Upper lobe of right lung (tissue), 1 donor: Measurements from ENCODE around the gene PALD1. TPM values are rescaled to one million over a fixed set of nuclear protein-coding genes. Genes with fewer than 3 reads are reported as not detected.

Experiments
- ATAC-seq: fragments of 200-7000 bp; cut with Tn5 transposase; one replicate; pipeline ENCODE4 v1.9.1; 2020; ENCODE audit warnings: mild to moderate bottlenecking, moderate library complexity
- DNase-seq: peaks from one replicate; pipeline ENCODE4 v3.0.0-alpha.2; 2020
- H3K27ac ChIP-seq: fragments of 200-600 bp; one replicate; pipeline ENCODE4 v1.8.0; 2022
- H3K27me3 ChIP-seq: fragments of 200-600 bp; one replicate; pipeline ENCODE4 v1.8.0; 2022; ENCODE audit warnings: mild to moderate bottlenecking
- H3K36me3 ChIP-seq: fragments of 200-600 bp; one replicate; pipeline ENCODE4 v1.8.0; 2022
- H3K4me1 ChIP-seq: fragments of 200-600 bp; one replicate; pipeline ENCODE4 v1.8.0; 2022
- H3K4me3 ChIP-seq: fragments of 200-600 bp; one replicate; pipeline ENCODE4 v1.8.0; 2022; ENCODE audit warnings: mild to moderate bottlenecking
- H3K9me3 ChIP-seq: fragments of 200-600 bp; one replicate; pipeline ENCODE4 v1.8.0; 2022
- intact Hi-C: fragments of 100-400 bp; cut with DNase I; formaldehyde crosslinking; loops from one replicate; pipeline ENCODE4 v1.11.0; 2022
- total RNA-seq: library from RNA; stranded (reverse); fragmentation: NEBNext Ultra II Directional; extraction: Animal tissue kit (Norgen Biotek cat#: 25700); gene quantifications from one replicate; pipeline ENCODE4 v1.2.1, GENCODE V29; 2021
- TF ChIP-seq, protein P1 (sequence below): fragments of 200-600 bp; IDR thresholded peaks from one replicate; pipeline ENCODE4 v1.8.0; 2022; ENCODE audit warnings: antibody characterized with exemption
- donor health status: DM: no; HTN: yes; CAD: no; lungs with severe emphysema.

PALD1 gene
- total RNA-seq, 1 donor from 2014 or later, result 27.0 TPM

DNA sequence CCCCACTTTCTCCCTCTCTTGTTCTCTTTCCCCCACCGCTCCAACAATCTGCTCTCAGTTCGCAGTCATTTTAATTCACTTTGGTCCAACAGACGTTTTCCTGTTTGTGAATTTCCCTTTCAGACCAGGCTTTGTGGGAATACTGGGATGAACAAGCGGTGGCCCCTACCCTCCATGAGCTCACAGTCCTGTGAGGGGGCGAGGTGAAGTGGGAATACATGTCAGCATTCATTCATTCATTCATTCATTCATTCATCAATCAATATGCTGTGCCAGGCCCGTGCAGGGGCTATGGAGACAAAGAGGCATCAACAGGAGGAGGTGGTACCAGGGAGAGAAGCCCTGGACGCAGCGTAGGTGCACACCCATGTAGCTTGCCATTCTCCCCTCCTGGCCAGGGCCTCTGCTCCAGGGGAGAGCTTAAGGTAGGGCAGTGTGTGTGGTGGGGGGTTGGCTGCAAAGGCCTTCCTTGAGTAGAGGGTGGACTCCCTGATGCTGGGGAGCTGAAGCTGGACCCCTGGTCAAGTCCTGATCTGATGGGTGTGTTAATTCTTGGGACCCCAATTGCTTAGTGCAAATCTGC is 107.9 kb downstream of the PALD1 start:
- Histone ChIP-seq H3K4me1 (peaks cover 32% of the 10 kb centered on the region), H3K36me3 (no peaks in the 10 kb centered on the region), H3K27me3 (no peaks in the 10 kb centered on the region), H3K9me3 (no peaks in the 10 kb centered on the region), H3K27ac (no peak overlapping the region), H3K4me3 (no peak overlapping the region)
- TF ChIP-seq, protein P1, sequence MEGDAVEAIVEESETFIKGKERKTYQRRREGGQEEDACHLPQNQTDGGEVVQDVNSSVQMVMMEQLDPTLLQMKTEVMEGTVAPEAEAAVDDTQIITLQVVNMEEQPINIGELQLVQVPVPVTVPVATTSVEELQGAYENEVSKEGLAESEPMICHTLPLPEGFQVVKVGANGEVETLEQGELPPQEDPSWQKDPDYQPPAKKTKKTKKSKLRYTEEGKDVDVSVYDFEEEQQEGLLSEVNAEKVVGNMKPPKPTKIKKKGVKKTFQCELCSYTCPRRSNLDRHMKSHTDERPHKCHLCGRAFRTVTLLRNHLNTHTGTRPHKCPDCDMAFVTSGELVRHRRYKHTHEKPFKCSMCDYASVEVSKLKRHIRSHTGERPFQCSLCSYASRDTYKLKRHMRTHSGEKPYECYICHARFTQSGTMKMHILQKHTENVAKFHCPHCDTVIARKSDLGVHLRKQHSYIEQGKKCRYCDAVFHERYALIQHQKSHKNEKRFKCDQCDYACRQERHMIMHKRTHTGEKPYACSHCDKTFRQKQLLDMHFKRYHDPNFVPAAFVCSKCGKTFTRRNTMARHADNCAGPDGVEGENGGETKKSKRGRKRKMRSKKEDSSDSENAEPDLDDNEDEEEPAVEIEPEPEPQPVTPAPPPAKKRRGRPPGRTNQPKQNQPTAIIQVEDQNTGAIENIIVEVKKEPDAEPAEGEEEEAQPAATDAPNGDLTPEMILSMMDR, result no peak
- DNase-seq, result no peak
- ATAC-seq, result no peak
- intact Hi-C loops, result no loop called here

DNA sequence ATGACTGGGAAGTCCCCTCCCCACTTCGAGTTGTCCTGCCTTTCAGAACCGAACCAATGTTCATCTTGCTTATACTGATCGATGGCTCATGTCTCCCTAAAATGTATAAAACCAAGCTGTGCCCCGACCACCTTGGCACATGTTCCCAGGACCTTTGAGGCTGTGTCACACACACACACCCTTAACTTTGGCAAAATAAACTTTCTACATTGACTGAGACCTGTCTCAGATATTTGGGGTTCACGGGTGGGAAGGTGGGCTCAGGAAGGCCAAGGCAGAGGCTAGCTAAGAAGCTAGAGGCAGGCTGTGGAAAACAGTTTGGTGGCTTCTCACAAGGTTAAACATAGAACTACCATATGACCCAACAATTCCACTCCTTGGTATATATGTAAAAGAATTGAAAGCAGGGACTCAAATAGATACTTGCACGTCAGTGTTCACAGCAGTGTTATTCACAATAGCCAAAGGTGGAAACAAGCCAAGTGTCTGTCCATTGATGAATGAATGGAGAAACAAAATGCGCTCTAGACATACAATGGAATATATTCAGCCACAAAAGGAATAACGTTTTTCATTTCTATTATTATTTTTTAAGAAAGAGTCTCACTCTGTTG is 108.6 kb downstream of the PALD1 start:
- Histone ChIP-seq H3K27me3 (no peaks in the 10 kb centered on the region), H3K27ac (no peak overlapping the region), H3K9me3 (no peaks in the 10 kb centered on the region), H3K36me3 (no peaks in the 10 kb centered on the region), H3K4me3 (no peak overlapping the region), H3K4me1 (peaks cover 32% of the 10 kb centered on the region)
- TF ChIP-seq, protein P1, result no peak
- ATAC-seq (no peak), DNase-seq (no peak)
- intact Hi-C loops, result no loop called here

- DNase-seq, result no peak
- Histone ChIP-seq H3K4me3 (no peak overlapping the region), H3K27ac (no peak overlapping the region), H3K27me3 (no peaks in the 10 kb centered on the region), H3K4me1 (peaks cover 32% of the 10 kb centered on the region), H3K9me3 (no peaks in the 10 kb centered on the region), H3K36me3 (no peaks in the 10 kb centered on the region)
- TF ChIP-seq, protein P1, result no peak
- no peak for ATAC-seq
- intact Hi-C loops, result no loop called here
Measured at GRCh38 chr10:70588255-70588654, 109.7 kb downstream of the PALD1 start.

DNA sequence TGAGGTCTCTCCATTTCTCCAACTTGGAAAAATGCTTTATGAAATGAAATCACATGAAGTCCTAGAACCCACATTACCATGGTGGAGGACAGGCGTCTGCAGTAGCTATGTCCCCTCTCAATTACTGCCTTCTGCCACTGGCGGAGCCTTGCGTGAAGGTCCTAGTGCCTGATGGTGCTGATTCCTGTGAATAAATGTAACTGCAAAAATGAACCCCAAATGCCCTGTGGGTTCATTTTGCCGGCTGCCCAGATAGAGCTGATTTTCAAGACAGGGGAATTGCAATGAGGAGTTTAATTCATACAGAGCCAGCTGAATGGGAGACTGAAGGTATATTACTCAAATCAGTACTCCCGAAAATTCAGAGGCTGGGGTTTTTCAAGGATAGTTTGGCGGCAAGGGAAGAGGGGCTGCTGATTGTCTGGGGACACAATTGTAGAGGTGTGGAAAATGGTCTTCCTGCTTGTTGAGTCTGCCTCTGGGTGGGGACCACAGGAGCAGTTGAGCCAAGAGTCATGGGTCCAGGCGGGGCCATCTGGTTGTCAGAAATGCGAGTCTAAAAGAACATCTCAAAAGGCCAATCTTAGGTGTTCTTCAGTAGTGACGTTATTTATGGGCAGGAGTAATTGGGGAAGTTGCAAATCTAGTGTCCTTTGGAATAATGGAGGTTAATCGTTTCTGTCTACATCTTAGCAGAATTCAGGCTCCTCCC is 110.4 kb downstream of the PALD1 start:
- Histone ChIP-seq H3K4me3 (no peak overlapping the region), H3K4me1 (peaks cover 27% of the 10 kb centered on the region), H3K36me3 (no peaks in the 10 kb centered on the region), H3K27ac (no peak overlapping the region), H3K9me3 (no peaks in the 10 kb centered on the region), H3K27me3 (no peaks in the 10 kb centered on the region)
- DNase-seq (no peak), ATAC-seq (no peak)
- TF ChIP-seq, protein P1, result no peak
- intact Hi-C loops, result no loop called here

GRCh38 chr10:70589762-70590654 is 111.4 kb downstream of the PALD1 start:
- DNase-seq (no peak), ATAC-seq (no peak)
- Histone ChIP-seq H3K4me3 (no peak overlapping the region), H3K9me3 (no peaks in the 10 kb centered on the region), H3K27me3 (no peaks in the 10 kb centered on the region), H3K27ac (no peak overlapping the region), H3K36me3 (no peaks in the 10 kb centered on the region), H3K4me1 (peaks cover 17% of the 10 kb centered on the region)
- TF ChIP-seq, protein P1, result no peak
- intact Hi-C loops, result no loop called here
